Measurements from ENCODE around the gene GMPR2.
"Not testable (repeated sequence)": the region's sequence is repeated elsewhere in the genome, so short reads cannot be mapped to it uniquely, and the experiment has no call there.

Gene GMPR2

DNA sequence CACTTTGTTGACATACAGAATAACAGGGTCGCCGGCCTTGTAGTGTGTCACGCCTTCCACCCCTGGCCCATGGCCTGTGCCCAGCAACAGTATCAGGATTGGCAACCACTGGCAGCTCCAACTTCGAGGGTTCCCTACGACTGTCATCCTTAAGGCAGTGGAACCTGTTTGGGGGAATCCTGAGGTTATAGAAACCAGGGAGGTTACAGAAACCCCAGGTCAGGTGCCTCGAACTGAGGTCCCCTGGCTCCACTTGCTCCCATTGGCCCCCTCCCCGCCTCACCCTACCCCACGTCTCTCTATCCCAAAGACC lies 37.9 kb upstream of the GMPR2 start:
- H3K27ac ChIP-seq, result peak overlapping the region; percentile 96
- TF ChIP-seq, protein P1, sequence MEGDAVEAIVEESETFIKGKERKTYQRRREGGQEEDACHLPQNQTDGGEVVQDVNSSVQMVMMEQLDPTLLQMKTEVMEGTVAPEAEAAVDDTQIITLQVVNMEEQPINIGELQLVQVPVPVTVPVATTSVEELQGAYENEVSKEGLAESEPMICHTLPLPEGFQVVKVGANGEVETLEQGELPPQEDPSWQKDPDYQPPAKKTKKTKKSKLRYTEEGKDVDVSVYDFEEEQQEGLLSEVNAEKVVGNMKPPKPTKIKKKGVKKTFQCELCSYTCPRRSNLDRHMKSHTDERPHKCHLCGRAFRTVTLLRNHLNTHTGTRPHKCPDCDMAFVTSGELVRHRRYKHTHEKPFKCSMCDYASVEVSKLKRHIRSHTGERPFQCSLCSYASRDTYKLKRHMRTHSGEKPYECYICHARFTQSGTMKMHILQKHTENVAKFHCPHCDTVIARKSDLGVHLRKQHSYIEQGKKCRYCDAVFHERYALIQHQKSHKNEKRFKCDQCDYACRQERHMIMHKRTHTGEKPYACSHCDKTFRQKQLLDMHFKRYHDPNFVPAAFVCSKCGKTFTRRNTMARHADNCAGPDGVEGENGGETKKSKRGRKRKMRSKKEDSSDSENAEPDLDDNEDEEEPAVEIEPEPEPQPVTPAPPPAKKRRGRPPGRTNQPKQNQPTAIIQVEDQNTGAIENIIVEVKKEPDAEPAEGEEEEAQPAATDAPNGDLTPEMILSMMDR (conservative IDR thresholded peaks at IDR 0.05), result no peak

DNA sequence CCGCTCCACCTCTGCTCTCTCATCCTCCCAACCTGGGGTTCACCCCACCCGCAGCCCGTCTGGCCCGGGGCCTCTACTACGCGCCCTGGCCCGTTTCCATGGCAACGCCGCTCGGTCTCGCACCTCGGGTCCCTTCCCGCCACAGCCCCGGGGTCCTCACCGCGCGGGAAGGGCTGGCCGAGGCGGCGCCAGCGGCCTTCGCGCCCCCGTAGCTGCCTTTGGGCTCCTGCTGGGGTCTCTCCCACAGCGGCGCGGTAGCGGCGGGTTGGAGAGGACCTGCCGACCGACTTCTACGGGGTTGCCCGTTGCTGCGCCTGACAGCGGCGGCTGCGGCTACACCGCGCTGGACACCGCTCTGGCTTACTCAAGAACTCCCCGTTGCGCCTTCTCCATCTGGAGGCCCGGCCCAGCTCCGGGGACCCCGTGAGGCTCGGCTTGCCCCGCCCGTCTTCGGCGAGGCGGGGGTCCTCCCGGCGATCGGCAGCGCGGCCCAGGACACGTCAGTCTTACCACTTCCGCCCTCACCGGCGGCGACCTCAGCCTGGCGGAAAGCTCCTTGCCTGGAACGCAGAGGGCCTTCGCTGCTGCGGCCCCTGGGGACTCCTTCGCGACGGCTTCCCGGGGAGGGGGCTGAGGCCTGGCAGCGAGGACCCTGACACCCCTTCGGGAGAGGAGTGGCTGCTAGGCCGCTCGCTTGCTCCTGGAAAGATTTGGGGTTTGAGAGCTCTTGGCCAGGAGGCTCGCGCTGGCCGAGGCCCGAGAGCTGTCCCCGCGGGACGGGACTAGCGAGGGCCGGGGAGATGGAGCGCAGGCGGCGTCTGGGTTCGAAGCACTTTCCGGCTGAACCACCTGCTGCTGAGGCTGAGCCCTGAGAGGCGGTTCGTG lies 37.3 kb upstream of the GMPR2 start, which contains the start of gene TM9SF1:
TSS of gene TM9SF1 (minus strand) at position 256 of the 885 bp plus-strand sequence. CDS start 422 bp downstream, outside the sequence.
- H3K27ac ChIP-seq, result peak within 1 kb of the TSS; percentile 96

DNA sequence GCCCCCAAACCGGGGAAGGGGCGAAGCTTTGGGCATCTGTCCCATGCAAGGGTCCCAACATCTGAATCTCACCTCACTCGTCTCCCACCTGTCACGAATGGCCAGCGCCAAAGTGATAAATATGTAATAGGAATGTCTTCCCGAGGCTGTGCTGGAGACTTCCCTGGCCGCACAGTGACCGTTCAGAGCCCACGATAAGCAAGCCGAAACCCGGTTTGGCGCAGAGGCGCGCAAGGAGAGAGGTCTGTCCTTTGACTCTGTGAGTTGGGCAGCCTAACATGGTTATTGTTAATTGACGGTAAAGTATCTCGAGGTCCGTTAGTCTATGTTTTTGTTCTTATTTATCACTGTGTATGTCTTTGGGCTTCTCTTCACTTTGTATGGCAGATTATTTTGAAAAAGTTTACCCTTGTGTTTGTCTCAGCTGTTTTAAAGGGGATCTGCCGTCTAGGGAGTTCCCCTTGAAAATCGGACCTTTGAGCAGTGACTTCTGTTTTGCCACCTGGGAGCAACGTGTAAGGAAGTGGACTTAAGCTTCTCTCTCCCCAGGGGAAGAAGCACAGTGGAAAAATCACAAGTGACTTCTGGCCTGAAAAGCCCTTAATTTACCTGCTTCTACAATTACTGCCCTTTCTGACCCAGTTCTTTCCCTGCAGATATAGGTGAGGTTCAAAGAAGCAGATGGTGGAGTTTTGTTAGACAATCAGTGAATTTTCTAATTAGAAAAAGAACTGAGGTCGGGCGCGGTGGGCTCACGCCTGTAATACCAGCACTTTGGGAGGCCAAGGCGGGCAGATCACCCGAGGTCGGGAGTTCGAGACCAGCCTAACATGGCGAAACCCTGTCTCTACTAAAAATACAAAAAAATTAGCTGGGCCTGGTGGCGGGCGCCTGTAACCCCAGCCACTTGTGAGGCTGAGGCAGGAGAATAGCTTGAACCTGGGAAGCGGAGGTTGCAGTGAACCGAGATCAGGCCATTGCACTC lies 36.4 kb upstream of the GMPR2 start:
- H3K27ac ChIP-seq, result peak overlapping the region; percentile 96
- TF ChIP-seq, protein P1 (conservative IDR thresholded peaks at IDR 0.05), result no peak

More for the DNA sequence above, 37.3 kb upstream of the GMPR2 start, which contains the start of gene TM9SF1:
- TF ChIP-seq, protein P1 (conservative IDR thresholded peaks at IDR 0.05), result no peak

DNA sequence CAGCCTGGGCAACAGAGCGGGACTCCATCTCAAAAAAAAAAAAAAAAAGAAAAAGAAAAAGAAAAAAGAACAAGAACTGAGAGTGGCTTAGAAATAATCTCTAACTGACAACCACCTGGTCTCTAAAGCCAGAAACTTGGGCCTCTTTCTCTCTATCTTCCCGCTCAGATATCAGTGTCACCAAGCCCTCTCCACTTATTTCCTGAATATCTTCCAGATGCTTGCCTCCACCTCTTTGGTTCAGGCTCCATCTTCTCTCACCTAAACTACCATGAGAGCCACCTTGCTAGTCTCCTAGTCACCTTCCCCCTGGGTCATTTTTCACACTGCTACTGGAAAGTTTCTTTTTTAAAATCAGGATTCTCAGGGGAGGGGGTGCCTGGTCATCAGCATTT lies 35.7 kb upstream of the GMPR2 start:
- peak overlapping the region; percentile 96; the same call in 1 of the 2 replicates for H3K27ac ChIP-seq
- TF ChIP-seq, protein P1 (conservative IDR thresholded peaks at IDR 0.05), result no peak

DNA sequence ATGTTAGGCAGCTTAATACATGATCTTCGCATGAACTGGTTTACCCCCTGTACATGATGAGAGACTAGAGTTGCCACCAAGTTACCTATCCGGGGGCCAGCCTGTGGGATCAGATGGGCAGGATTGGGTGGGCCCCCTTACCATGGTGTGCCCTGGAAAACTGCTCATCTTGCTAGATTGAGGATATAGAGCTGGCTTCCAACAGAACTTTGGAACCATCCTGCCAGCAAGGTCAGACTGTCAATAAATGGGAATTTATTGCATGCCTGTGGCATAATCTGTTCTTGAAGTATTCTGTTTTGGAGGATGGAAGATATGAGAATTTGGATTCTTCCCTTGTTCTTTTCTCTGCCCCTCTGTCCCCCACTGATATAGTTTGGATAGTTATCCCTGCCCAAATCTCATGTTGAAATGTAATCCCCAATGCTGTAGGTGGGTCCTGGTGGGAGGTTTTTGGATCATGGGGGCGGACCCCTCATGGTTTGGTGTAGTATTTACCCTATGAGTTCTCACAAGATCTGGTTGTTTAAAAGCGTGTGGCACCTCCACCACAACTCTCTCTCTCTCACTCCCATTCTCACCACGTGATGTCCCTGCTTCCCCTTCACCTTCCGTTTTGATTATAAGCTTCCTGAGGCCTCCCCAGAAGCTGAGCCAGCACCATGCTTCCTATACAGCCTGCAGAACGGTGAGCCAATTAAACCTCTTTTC lies 33.8 kb upstream of the GMPR2 start:
- TF ChIP-seq, protein P1 (conservative IDR thresholded peaks at IDR 0.05), result no peak
- H3K27ac ChIP-seq, result no peak overlapping the region

DNA sequence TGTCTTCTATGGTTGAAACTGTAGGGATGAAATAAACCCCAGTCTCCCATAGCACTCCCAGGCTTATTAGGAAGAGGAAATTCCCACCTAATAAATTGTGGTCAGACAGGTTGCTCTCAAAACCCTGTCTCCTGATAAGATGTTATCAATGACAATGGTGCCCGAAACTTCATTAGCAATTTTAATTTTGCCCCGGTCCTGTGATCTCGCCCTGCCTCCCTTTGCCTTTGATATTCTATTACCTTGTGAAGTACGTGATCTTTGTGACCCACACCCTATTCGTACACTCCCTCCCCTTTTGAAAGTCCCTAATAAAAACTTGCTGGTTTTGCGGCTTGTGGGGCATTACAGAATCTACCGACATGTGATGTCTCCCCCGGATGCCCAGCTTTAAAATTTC lies 30.2 kb upstream of the GMPR2 start:
- H3K27ac ChIP-seq, result not testable (repeated sequence)

DNA sequence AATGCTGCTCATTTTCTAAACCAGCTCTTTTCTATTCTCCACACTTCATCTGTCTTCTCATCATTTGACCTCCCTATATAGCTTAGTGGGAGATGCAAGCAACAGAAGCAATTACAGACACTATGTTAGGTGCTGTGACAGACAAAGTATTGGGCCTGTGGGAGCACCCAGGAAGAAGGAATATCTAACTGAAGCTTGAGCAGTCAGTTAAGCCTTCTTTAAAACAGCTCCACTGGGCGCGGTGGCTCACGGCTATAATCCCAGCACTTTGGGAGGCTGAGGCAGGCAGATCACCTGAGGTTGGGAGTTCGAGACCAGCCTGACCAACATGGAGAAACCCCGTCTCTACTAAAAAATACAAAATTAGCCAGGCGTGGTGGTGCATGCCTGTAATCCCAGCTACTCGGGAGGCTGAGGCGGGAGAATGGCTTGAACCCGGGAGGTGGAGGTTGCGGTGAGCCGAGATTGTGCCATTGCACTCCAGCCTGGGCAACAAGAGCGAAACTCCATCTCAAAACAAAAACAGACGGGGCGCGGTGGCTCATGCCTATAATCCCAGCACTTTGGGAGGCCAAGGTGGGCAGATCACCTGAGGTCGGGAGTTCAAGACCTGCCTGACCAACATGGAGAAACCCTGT lies 29.4 kb upstream of the GMPR2 start:
- H3K27ac ChIP-seq, result not testable (repeated sequence)
